ENCODE results near the gene SLC24A3. TPM values are rescaled to one million over a fixed set of nuclear protein-coding genes. Genes with fewer than 3 reads are reported as not detected.

SLC24A3 gene
- total RNA-seq, 2 experiments from 2014 or later = not detected

DNA sequence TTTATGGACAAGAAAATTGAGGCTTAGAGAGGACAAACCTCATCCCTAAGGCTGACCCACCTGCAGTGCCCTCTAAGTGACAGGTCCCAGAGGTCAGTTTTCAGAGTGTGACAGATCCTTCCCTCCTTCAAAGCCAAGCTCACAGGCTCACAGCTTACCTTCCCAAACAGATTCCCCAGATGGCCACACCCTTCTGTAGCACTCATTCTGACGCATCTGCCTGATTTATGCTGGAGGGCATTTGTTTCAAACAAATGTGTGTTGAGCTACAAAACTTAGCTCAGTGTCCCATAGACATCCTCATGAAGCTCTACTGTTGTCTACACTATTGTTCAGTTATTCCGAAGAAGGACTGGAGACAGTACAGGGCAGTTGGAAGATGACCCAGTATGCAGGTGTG is 485.0 kb downstream of the SLC24A3 start:
- Histone ChIP-seq H3K27ac (ENCODE audit: low read depth, low read length, poor library complexity, severe bottlenecking) (no peak overlapping the region), H3K4me1 (ENCODE audit: insufficient read depth, low read length, poor library complexity, severe bottlenecking) (peaks cover 15% of the 10 kb centered on the region), H3K4me3 (ENCODE audit: low read depth, low read length, poor library complexity, severe bottlenecking) (no peak overlapping the region), H3K9me3 (ENCODE audit: low read length) (no peaks in the 10 kb centered on the region), H4K20me1 (ENCODE audit: insufficient read depth, low read length) (no peaks in the 10 kb centered on the region), H3K4me2 (ENCODE audit: low read length) (no peak overlapping the region), H3K36me3 (ENCODE audit: insufficient read depth, low read length) (no peaks in the 10 kb centered on the region), H3K9me2 (ENCODE audit: insufficient read depth, low read length) (no peaks in the 10 kb centered on the region), H3K79me2 (ENCODE audit: insufficient read depth, low read depth, low read length) (no peaks in the 10 kb centered on the region), H2AFZ (ENCODE audit: low read length) (no peak overlapping the region)
- ChIA-PET CTCF (ENCODE audit: unreplicated experiment) (no interaction called here), POLR2A (no interaction called here)
- no TSS peak for BruUV-seq (replicated peaks)
- no peak for TF ChIP-seq EZH2phosphoT487 (IDR thresholded peaks at IDR 0.05; ENCODE audit: borderline replicate concordance, low read depth, low read length)
- TF ChIP-seq, protein P1, sequence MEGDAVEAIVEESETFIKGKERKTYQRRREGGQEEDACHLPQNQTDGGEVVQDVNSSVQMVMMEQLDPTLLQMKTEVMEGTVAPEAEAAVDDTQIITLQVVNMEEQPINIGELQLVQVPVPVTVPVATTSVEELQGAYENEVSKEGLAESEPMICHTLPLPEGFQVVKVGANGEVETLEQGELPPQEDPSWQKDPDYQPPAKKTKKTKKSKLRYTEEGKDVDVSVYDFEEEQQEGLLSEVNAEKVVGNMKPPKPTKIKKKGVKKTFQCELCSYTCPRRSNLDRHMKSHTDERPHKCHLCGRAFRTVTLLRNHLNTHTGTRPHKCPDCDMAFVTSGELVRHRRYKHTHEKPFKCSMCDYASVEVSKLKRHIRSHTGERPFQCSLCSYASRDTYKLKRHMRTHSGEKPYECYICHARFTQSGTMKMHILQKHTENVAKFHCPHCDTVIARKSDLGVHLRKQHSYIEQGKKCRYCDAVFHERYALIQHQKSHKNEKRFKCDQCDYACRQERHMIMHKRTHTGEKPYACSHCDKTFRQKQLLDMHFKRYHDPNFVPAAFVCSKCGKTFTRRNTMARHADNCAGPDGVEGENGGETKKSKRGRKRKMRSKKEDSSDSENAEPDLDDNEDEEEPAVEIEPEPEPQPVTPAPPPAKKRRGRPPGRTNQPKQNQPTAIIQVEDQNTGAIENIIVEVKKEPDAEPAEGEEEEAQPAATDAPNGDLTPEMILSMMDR (conservative IDR thresholded peaks at IDR 0.05; ENCODE audit: low read length) = no peak
- no peak for DNase-seq (ENCODE audit: low spot score)
- intact Hi-C loops (cut with micrococcal nuclease; ENCODE audit: unreplicated experiment) = loop anchor here (10.0 kb wide), 1 partner anchor 187 kb away; no protein-coding TSS in a partner anchor

DNA sequence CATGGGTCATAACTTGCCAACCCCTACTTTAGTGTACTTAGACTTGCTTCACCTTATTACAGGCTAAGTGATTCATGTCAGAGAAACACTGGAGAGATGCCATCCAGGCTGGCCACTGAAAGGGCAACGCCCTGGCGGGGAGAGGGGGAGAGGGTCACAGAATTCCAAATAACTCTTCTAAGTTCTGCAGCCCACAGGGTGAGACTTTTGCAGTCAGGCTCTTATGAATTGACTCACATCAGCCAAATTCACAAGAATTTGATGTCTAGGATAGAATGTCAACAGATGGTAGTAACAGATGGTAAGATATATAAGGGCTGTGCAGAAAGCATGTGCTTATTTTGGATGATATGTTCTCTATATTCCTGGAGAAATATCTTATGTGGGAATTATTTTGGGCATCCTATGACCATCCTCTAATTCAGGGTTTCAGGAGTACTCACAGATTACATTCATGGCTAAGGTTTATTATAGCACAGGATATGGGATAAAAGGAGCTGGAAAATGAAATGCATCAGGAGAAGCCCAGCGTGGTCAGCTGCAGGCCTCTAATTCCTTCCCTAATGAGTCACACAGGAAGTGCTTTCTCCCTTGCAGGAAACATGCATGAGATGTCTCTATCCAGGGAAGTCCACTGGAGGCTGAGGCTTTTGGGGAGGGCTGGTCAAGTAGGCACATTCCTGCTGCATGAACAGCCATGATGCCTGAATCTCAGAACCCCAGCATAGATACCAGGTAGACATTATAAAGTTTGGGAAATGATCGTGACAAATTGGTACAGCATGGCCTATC is 486.9 kb downstream of the SLC24A3 start:
- BruUV-seq (replicated peaks) = no TSS peak

More for the DNA sequence above, 486.9 kb downstream of the SLC24A3 start:
- peaks cover 15% of the 10 kb centered on the region for H3K4me1 ChIP-seq (ENCODE audit: insufficient read depth, low read length, poor library complexity, severe bottlenecking)
- H3K4me3 ChIP-seq (ENCODE audit: low read depth, low read length, poor library complexity, severe bottlenecking) = no peak overlapping the region
- intact Hi-C loops (cut with micrococcal nuclease; ENCODE audit: unreplicated experiment) = loop anchor here (10.0 kb wide), 1 partner anchor 185 kb away; no protein-coding TSS in a partner anchor
- H3K79me2 ChIP-seq (ENCODE audit: insufficient read depth, low read depth, low read length) = no peaks in the 10 kb centered on the region
- H3K4me2 ChIP-seq (ENCODE audit: low read length) = no peak overlapping the region
- ChIA-PET POLR2A (no interaction called here), CTCF (ENCODE audit: unreplicated experiment) (no interaction called here)
- TF ChIP-seq EZH2phosphoT487 (IDR thresholded peaks at IDR 0.05; ENCODE audit: borderline replicate concordance, low read depth, low read length) = no peak
- TF ChIP-seq, protein P1 (conservative IDR thresholded peaks at IDR 0.05; ENCODE audit: low read length) = no peak
- H3K27ac ChIP-seq (ENCODE audit: low read depth, low read length, poor library complexity, severe bottlenecking) = no peak overlapping the region
- H3K9me2 ChIP-seq (ENCODE audit: insufficient read depth, low read length) = no peaks in the 10 kb centered on the region
- no peak overlapping the region for H2AFZ ChIP-seq (ENCODE audit: low read length)
- no peaks in the 10 kb centered on the region for H3K36me3 ChIP-seq (ENCODE audit: insufficient read depth, low read length)
- H4K20me1 ChIP-seq (ENCODE audit: insufficient read depth, low read length) = no peaks in the 10 kb centered on the region
- DNase-seq (ENCODE audit: low spot score) = no peak
- H3K9me3 ChIP-seq (ENCODE audit: low read length) = no peaks in the 10 kb centered on the region

Data from OCI-LY7 (cell line).